MCF 10A (cell line): ENCODE measurements around the gene KAT6B. TPM values are rescaled to one million over a fixed set of nuclear protein-coding genes. Genes with fewer than 3 reads are reported as not detected.

Source experiments
- BruUV-seq: library from RNA; stranded (reverse); fragments of 400-500 nt; replicated peaks from 2 replicates; lab custom pipeline; 2021; lab: Mats Ljungman, UMichigan
- CTCF ChIA-PET: fragments of 300-600 bp; sonication (Branson Sonifier 250); formaldehyde crosslinking; extraction: SDS; loops from one replicate; lab custom pipeline; 2021; ENCODE audit warnings: antibody characterized with exemption, inconsistent platforms; lab: Yijun Ruan, JAX
- POLR2A ChIA-PET: fragments of 300-600, 350-650 bp; sonication (Branson Sonifier 250); formaldehyde crosslinking; extraction: SDS; loops from one replicate; lab custom pipeline; 2020; ENCODE audit warnings: antibody characterized with exemption, inconsistent platforms; lab: Yijun Ruan, JAX
- DNase-seq: peaks from one replicate; pipeline ENCODE4 v3.0.0-alpha.2; 2018; ENCODE audit not compliant: unreplicated experiment
- H3K27ac Mint-ChIP-seq: one replicate; pipeline ENCODE4 v1.8.0; 2022; ENCODE audit warnings: mild to moderate bottlenecking, low read depth, mixed read lengths; ENCODE audit not compliant: unreplicated experiment
- H3K27me3 Mint-ChIP-seq: one replicate; pipeline ENCODE4 v1.8.0; 2022; ENCODE audit warnings: mixed read lengths; ENCODE audit not compliant: insufficient read depth, unreplicated experiment
- H3K36me3 Mint-ChIP-seq: one replicate; pipeline ENCODE4 v1.8.0; 2022; ENCODE audit warnings: mild to moderate bottlenecking, moderate library complexity, mixed read lengths; ENCODE audit not compliant: insufficient read depth, unreplicated experiment
- H3K4me1 Mint-ChIP-seq: one replicate; pipeline ENCODE4 v1.8.0; 2022; ENCODE audit warnings: mixed read lengths; ENCODE audit not compliant: insufficient read depth, unreplicated experiment
- H3K4me3 Mint-ChIP-seq: one replicate; pipeline ENCODE4 v1.8.0; 2022; ENCODE audit warnings: mild to moderate bottlenecking, moderate library complexity, mixed read lengths; ENCODE audit not compliant: unreplicated experiment
- H3K9me3 Mint-ChIP-seq: one replicate; pipeline ENCODE4 v1.8.0; 2022; ENCODE audit warnings: mixed read lengths; ENCODE audit not compliant: unreplicated experiment
- intact Hi-C: fragments of 100-400 bp; cut with micrococcal nuclease; formaldehyde crosslinking; loops from 2 replicates; pipeline ENCODE4 v1.14.1; 2022
- total RNA-seq: library from RNA; stranded (reverse); gene quantifications from 2 replicates; pipeline ENCODE4 v1.2.3, GENCODE V29; 2022
- TF ChIP-seq, protein P1 (sequence below): fragments of 200-600 bp; IDR thresholded peaks from one replicate; pipeline ENCODE4 v1.8.0; 2022; ENCODE audit warnings: antibody characterized with exemption, mild to moderate bottlenecking; ENCODE audit not compliant: unreplicated experiment

Gene KAT6B
- total RNA-seq, 1 experiment from 2014 or later: 18.3 TPM

DNA sequence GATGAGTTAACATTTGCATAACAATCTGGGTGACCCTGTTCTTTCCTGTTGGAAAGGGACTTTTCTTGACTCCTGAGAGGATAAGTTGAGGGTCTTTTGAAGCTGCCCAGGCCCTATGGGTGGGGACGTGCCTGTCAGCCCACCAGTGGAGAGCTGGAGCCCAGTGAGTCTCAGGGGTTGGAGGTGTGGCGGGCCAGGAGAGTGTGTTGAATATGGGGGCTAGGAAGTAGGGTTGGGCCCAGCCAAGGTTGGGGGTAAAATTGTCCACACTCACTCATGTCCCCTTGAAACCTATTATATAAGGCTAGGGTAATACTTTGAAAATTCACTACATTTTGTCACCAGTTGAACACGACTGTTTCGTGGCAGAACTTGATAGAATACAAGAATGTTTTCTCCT lies 17.9 kb upstream of the KAT6B start:
- TF ChIP-seq, protein P1, sequence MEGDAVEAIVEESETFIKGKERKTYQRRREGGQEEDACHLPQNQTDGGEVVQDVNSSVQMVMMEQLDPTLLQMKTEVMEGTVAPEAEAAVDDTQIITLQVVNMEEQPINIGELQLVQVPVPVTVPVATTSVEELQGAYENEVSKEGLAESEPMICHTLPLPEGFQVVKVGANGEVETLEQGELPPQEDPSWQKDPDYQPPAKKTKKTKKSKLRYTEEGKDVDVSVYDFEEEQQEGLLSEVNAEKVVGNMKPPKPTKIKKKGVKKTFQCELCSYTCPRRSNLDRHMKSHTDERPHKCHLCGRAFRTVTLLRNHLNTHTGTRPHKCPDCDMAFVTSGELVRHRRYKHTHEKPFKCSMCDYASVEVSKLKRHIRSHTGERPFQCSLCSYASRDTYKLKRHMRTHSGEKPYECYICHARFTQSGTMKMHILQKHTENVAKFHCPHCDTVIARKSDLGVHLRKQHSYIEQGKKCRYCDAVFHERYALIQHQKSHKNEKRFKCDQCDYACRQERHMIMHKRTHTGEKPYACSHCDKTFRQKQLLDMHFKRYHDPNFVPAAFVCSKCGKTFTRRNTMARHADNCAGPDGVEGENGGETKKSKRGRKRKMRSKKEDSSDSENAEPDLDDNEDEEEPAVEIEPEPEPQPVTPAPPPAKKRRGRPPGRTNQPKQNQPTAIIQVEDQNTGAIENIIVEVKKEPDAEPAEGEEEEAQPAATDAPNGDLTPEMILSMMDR: no peak
- no peak for DNase-seq
- Mint-ChIP-seq H3K4me1 (no peaks in the 10 kb centered on the region), H3K27me3 (no peaks in the 10 kb centered on the region), H3K4me3 (no peak overlapping the region), H3K9me3 (peaks cover 8% of the 10 kb centered on the region), H3K27ac (no peak overlapping the region), H3K36me3 (no peaks in the 10 kb centered on the region)
- intact Hi-C loops: no loop called here
- POLR2A ChIA-PET: no interaction called here
- CTCF ChIA-PET: interaction anchor here (0.6 kb wide), 1 partner anchor 32 kb away, joined by 3 read pairs; no protein-coding TSS in a partner anchor
- BruUV-seq: no TSS peak

DNA sequence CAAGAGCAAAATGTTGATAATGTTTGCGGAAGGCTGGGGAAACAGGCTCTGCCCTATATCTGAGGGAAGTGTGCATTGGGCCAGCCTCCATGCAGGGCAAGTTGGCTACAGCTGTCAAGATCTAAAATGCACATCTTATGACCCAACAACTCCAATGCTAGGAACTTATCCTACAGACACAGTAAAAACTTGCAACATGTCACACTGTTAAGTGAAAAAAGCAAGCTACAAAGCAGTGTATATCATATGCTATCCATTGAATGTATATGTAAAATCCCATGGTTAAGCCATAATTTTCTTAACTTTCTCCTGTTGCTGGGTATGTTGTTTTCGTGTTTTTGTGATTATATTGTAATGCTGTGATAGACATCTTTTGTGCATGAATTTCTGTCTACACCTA lies 16.3 kb upstream of the KAT6B start:
- CTCF ChIA-PET: interaction anchor here (0.6 kb wide), 1 partner anchor 144 kb away, joined by 3 read pairs; no protein-coding TSS in a partner anchor
- intact Hi-C loops: no loop called here

DNA sequence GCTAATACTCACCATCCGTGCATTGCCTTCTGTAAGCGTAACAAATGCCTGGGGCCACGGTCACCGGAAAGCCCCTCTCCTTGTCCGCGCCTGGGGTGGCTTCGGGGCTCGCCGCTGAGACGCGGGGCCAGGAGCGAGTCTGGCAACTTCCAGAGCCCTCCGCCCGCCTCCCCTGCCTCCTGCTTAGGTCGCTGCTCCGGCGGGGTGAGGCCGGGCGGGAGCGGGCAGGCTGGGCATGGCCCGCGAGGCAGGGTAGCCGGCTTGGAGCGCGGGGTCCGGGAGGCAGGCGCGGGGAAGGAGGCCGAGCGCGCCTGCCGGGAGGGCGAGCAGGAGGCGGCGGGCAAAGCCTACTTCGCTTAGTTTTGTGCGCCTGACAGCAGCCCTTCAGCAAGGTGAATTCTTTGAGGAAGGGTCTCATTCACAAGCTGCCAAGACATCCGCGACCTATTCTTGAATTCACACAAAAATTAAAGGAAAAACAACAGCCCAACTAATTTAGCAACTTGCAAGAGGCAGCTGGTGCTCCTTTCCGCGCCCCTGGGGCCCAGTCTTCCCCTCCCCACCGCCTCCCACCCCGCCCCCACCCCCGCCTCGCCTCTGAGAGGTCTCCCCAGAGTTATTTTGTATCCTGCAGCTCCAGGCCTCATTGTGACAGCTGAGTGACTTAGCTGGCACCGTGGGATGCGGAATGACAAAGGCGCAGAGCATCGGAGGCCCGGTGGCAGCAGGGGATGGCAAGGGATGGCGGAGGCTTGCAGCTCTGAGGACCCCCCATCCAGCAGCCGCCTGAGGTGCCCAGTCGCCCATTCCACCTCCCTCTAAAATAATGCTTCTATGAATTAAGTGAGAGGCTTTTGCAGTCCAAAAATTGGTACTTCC lies 12.8 kb upstream of the KAT6B start:
- Mint-ChIP-seq H3K4me1 (no peaks in the 10 kb centered on the region), H3K36me3 (no peaks in the 10 kb centered on the region), H3K9me3 (peaks cover 21% of the 10 kb centered on the region), H3K4me3 (no peak overlapping the region), H3K27ac (no peak overlapping the region), H3K27me3 (no peaks in the 10 kb centered on the region)
- no peak for DNase-seq
- no TSS peak for BruUV-seq
- intact Hi-C loops: no loop called here
- TF ChIP-seq, protein P1: no peak
- CTCF ChIA-PET: interaction anchor here (0.5 kb wide), 1 partner anchor 314 kb away, joined by 4 read pairs; no protein-coding TSS in a partner anchor
- POLR2A ChIA-PET: no interaction called here

More for the DNA sequence above, 16.3 kb upstream of the KAT6B start:
- Mint-ChIP-seq H3K4me3 (no peak overlapping the region), H3K4me1 (no peaks in the 10 kb centered on the region), H3K36me3 (no peaks in the 10 kb centered on the region), H3K9me3 (peaks cover 15% of the 10 kb centered on the region), H3K27me3 (no peaks in the 10 kb centered on the region), H3K27ac (no peak overlapping the region)
- POLR2A ChIA-PET: no interaction called here
- no peak for DNase-seq
- TF ChIP-seq, protein P1: no peak
- no TSS peak for BruUV-seq

DNA sequence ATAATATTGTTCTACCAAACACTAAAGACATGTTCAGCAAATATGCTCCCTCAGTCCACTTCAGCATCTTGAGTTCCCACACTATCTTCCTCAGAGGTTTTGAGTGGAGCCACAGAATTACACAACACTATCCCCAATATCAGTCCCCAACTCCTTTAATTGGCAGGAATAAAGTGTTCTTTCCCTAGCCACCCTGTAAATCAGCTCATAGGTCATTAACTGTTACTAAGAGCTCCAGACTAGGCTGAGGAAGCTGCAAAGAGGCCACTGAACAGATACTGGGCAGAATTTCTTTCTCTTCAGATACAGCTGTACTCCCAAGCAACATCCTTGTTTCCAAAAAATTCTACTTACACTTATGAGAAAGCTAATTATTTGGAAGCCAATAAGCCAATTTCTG lies 11.6 kb upstream of the KAT6B start:
- H3K4me3 Mint-ChIP-seq: no peak overlapping the region
- no peaks in the 10 kb centered on the region for H3K27me3 Mint-ChIP-seq
- POLR2A ChIA-PET: interaction anchor here (0.6 kb wide), 2 partner anchors 21 to 111 kb away, joined by 3 to 4 read pairs; no protein-coding TSS in a partner anchor
- CTCF ChIA-PET: no interaction called here
- no peak overlapping the region for H3K27ac Mint-ChIP-seq
- TF ChIP-seq, protein P1: no peak
- no peak for DNase-seq
- H3K36me3 Mint-ChIP-seq: no peaks in the 10 kb centered on the region
- intact Hi-C loops: no loop called here
- no TSS peak for BruUV-seq
- H3K9me3 Mint-ChIP-seq: peaks cover 21% of the 10 kb centered on the region
- H3K4me1 Mint-ChIP-seq: no peaks in the 10 kb centered on the region
